Stimulated activated CD8-positive, alpha-beta memory T cell treated with anti-CD3 and anti-CD28 coated beads, Interleukin-4, amount 100 ng/mL, for 4 hours (primary cell): Measurements from ENCODE around the gene CSNK1D.

Experiments
- DNase-seq, 2 donors: peaks; one replicate each; pipeline ENCODE4 v3.0.0-alpha.2; 2020; ENCODE audit warnings: low read depth in 2 of 2, low spot score in 1 of 2

CSNK1D gene

DNA sequence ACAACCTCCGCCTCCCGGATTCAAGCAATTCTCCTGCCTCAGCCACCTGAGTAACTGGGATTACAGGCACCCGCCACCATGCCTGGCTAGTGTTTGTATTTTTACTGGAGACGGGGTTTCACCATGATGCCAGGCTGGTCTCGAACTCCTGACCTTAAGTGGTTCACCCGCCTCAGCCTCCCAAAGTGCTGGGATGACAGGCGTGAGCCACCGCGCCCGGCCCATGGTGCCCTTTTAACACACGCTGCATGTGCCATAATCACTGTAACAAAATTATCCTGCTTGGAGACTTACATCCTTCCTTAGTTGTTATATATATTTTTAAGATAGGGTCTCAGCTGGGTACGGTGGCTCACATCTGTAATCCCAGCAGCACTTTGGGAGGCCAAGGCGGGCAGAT, 38.5 kb upstream of the CSNK1D start:
- DNase-seq, result no peak

GRCh38 chr17:82310877-82311276, 37.4 kb upstream of the CSNK1D start:
- DNase-seq, result no peak

GRCh38 chr17:82309656-82310570, 36.4 kb upstream of the CSNK1D start:
- no peak for DNase-seq

DNA sequence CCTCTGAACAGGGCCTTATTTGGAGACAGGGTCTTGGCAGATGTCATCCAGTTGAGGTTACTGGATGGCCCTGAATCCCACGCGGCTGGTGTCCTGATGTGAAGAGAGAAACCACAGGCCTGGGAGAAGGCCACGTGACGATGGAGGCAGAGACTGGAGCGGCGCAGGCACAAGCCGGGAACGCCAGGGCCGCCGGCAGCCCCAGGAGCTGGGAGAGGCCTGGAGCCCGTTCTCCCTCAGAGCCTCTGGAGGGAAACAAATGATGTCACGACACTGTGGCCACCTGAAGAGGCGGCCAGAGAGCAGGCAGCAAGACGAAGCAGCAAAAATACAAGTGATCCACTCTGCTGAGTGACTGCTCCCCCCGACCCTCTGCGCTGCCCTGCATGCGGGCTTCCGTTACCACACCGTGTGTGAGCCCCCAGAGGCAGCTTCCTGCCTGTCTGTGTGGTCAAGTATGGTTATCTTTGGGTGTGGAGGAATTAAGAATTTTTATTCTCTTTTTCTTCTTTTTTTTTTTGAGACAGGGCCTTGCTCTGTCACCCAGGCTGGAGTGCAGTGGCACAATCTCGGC, 32.3 kb upstream of the CSNK1D start:
- DNase-seq, result no peak

DNA sequence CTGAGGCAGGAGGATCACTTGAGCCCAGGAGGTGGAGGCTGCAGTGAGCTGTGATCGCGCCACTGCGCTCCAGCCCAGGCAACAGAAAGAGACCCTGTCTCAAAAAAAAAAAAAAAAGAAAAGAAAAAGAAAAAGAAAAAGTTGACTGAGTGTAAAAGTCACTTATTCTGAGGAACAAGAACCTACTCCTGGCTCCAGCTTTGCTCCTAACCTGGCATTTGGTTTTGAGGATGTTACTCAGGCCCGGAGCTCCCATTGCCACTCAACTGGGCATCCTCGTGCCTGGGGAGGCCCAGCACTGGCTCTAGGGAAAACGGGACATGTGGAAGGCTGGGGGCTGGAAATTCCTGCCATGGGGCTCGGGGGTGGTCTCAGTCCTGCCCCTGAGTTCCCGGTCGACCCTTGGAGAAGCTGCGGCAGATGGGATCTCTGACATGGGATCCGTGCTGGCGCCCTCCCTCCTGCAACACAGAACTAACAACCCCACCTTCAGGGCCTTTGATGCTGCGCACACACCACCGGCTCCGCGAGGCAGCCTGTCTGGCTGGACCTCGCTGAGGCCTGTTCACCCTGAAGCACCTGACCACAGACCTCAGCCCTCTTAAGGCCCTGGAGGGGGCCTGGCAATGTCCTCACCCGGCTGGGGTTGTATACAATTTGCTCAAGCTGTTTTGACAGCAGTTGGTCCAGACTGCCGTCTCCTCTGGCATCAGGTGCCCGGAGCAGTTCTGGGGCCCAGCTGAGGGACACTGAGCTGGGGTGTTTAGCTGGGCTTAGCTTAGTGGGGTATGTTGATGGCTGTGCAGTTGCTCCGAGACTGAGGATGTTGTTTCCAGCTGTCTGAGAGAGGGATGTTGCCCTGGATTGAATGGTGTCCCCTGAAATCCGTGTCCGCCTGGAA, 31.6 kb upstream of the CSNK1D start:
- DNase-seq, result no peak

DNA sequence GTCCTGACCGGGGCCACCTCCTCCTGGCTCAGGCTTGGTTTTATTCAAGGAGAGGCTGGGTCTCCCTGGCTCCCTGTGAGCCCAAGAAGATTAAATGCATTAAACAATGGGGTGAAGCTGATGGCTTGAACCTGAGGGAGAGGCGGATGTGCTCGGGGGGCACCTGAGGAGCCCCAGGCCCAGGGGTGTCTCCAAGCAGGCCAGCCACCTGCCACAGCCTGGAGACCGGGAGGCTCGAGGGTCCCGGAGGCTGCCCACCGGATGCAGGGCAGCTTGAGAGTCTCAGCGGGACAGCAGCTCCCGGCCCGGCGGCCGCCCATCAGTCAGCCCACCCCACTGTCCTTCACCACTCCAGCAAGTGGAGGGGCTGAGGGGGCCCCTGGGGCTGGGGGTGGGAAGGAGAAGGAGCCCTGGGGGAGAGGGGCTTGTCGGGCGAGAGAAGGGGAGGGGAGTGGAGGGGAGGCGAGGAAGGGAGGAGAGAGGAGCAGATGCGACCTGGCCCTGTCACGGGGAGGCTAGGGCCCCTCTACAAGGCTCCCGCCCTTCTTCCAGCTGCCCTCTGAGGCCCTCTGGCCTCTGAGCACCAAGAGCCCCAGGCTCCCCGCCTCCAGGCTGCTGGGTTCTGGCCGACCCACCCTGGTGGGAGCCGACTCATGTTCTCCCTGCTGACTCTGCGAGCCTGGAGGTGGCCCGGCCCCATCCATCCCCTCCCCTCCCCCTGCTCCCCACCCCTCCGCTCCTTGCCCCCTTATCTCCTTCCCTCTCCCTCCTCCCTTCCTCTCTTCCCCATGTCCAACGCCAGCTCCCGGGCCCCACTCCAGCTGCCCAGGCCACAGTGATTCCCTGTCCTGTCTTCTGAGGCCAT, 30.7 kb upstream of the CSNK1D start:
- DNase-seq, result no peak

DNA sequence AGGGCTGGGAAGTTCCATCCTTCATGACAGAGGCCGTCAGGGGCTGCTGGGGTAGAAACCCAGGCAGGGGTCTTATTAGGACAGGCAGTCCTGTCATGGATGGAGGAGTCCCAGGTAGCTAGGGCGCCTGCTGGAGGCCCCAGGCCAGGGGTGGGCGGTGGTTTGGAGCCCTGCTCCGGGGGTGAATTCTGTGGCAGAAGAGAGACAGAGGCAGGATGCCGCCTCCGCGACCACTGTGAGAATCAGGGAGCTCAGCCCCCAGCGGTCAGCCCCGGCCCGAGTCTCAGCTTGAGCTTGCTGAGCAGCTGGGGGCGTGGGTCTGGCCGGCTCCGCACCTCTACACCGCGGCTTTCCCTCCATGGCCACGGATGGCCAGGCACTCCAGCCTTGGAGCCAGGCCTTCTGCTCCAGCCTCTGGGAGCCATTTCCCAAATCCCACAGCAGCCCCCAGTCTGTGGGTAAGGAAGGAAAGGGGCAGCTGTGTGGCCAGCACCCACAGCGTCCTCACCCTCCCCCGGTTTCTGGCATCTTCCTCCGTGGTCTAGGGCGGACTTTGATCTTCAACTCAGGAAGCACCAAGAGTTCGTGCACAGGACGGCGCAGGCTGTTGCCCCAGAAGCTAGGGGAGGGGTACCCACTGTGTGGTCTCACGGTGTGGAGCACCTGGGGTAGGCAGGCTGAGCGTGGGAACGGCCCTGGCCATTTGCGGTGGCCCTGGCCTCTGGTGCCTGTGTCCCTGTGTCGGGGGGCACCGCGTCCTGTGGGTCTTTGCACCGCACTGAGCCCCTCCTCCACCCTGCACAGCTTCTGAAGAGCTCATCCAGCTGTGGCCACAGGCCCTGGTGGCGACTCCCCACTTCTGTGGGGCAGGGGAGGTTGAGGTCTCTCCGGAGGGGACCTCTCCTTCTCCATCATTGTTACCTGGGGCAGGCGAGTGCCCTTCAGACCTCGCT, 29.8 kb upstream of the CSNK1D start:
- DNase-seq, result no peak

DNA sequence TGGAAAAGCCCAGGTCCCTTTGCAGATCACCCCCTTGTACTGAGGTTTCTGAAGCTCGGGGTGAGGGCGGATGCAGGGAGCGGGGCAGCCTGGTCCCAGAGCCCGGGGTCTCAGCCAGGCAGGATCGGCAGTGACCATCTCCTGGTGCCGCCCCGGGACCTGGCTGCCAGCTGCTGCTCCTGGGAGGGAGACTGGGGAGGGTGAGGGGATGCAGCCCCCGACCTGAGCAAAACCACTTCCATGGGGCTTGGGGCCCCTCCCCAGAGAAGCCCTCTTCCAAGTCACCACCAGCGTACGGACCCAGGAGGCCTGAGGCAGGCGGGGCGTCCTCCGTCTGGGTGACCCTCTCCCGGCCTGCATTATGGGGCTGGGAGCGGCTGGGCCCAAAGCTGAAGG, 29.1 kb upstream of the CSNK1D start:
- DNase-seq, result no peak

DNA sequence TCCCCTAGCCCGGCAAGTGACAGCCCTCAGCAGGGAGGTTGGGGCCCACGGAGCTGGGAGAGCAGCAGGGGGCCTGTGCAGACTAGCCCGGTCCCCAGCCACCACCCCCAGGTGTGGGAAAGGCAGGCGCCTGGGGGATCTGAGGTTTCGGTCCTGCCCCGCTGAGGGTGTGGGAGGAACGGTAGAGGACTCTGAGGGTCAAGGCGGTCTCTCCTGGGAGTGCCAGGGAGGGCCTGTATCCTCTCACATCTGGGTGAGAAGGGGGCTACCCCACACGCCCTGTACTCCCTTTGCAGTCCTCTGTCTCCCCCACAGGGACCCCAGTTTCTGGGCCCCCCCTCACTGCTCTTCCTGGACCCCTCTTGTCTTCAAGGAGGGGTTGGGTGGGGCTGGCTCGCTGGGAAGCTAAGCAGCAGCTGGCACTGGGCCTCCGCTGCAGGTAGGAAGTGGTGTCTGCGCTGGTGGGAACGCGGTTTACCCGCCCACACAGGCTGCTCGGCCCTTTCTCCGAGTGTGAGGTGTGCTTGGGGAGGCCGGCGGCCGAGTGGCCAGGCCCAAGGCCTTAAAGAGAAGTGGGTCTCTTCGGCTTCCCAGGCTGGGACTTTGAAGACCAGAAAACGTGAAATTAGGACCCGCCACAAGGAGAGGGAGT, 28.5 kb upstream of the CSNK1D start:
- no peak for DNase-seq

DNA sequence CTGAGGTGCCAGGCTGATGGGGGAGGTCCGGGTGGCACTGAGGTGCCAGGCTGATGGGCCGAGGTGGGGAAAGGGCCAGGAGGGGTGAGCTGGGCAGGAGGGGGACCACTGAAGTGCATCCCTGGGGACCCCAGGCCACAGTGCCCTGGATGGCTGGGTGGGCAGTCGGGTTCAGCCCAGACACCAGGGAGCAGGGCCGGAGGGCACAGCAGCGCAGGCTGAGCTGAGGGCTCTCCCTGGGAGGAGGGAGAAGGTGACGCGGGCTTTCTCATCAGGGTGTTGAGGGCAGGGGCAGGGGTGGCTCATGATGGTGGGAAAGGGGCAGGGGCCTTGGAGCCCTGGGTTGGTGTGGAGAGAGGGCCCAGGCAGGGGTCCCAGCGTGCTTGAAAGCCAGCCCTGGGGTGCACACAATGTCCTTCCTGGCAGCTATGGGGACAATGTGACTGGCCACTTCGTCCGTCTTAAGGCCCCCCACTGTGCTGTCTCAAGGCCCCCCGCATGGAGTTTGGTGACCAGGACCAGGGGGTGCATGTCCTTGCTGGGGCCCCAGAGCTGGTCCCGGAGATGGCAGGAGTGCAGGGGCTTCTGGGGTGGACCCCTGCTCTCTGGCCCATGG, 27.9 kb upstream of the CSNK1D start:
- no peak for DNase-seq

- no peak for DNase-seq
These were observed 27.3 kb upstream of the CSNK1D start for GRCh38 chr17:82300707-82301270.

DNA sequence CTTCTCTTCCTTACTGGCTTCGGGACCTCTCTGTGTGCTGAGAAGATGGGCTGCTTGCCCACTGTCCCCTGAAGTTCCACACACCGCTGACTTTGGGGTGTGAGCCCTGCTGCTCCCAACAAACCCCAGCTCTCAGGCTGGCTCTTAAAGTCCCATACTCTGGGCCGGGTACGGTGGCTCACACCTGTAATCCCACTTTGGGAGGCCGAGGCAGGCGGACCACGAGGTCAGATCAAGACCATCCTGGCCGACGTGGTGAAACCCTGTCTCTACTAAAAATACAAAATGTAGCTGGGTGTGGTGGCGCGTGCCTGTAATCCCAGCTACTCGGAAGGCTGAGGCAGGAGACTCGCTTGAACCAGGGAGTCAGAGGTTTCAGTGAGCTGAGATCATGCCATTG, 26.7 kb upstream of the CSNK1D start:
- DNase-seq, result no peak

- DNase-seq, result no peak
These were observed 26.0 kb upstream of the CSNK1D start for GRCh38 chr17:82299452-82299851.

GRCh38 chr17:82298538-82299421, 25.3 kb upstream of the CSNK1D start:
- DNase-seq, result no peak

GRCh38 chr17:82297714-82298537, 24.4 kb upstream of the CSNK1D start:
- peak; percentile 87 to 93 for DNase-seq

GRCh38 chr17:82297280-82297713, 23.8 kb upstream of the CSNK1D start:
- DNase-seq, result peak; percentile 62 to 75
